Endothelial cell of umbilical vein (primary cell): ENCODE results near the gene HLA-DMA. TPM values are rescaled to one million over a fixed set of nuclear protein-coding genes. Genes with fewer than 3 reads are reported as not detected.

Source experiments
- BruUV-seq: library from RNA; stranded (reverse); fragments of 400-500 nt; replicated peaks from 2 replicates; lab custom pipeline; 2021; lab: Mats Ljungman, UMichigan
- CTCF ChIA-PET: fragments of 300-600, 350-600 bp; sonication (Branson Sonifier 250); formaldehyde crosslinking; loops from one replicate; lab custom pipeline; 2021; ENCODE audit warnings: antibody characterized with exemption, inconsistent platforms; lab: Charles Lee
- POLR2A ChIA-PET: fragments of 300-600, 350-600 bp; sonication (Branson Sonifier 250); formaldehyde crosslinking; loops from one replicate; lab custom pipeline; 2021; ENCODE audit warnings: antibody characterized with exemption, inconsistent platforms; lab: Charles Lee
- DNase-seq: peaks from one replicate; pipeline ENCODE4 v3.0.0-alpha.2; 2011; ENCODE audit warnings: low read depth, low spot score
- FAIRE-seq: peaks from 2 replicates; lab custom pipeline; 2011; peaks lifted over from hg19 to GRCh38; lab: Jason Lieb, UNC
- H2AFZ ChIP-seq: 2 replicates; pipeline ENCODE4 v1.6.0; 2012; ENCODE audit warnings: low read depth, low read length, control low read depth, inconsistent platforms
- H3K27ac ChIP-seq: 2 replicates; pipeline ENCODE4 v1.5.1; 2011; ENCODE audit warnings: low read depth, mild to moderate bottlenecking, control low read depth, low read length, moderate library complexity; ENCODE audit not compliant: insufficient read depth
- H3K27me3 ChIP-seq, 2 experiments: 2 replicates each; pipeline versions ENCODE4 v1.6.0 to v1.6.1; 2011; ENCODE audit warnings: low read length in 2 of 2, mixed read lengths in 1 of 2; ENCODE audit not compliant: control insufficient read depth in 2 of 2, insufficient read depth in 2 of 2
- H3K36me3 ChIP-seq, 2 experiments: 2 replicates in 1 of 2; 3 replicates in 1 of 2; pipeline ENCODE4 v1.5.1; 2011; ENCODE audit warnings: low read length in 2 of 2, mild to moderate bottlenecking in 1 of 2, moderate library complexity in 1 of 2; ENCODE audit not compliant: control insufficient read depth in 2 of 2, insufficient read depth in 2 of 2; ENCODE audit errors: extremely low read depth in 1 of 2
- H3K4me1 ChIP-seq: 3 replicates; pipeline ENCODE4 v1.5.1; 2011; ENCODE audit warnings: mild to moderate bottlenecking, low read length; ENCODE audit not compliant: control insufficient read depth, insufficient read depth; ENCODE audit errors: extremely low read depth
- H3K4me2 ChIP-seq: 2 replicates; pipeline ENCODE4 v1.6.1; 2011; ENCODE audit warnings: low read length, control low read depth, mixed read lengths; ENCODE audit not compliant: insufficient read depth
- H3K4me3 ChIP-seq, 3 experiments: fragments of 200-600 bp in 1 of 3; sonication (generic), shearing (Covaris generic) in 1 of 3; replicated peaks in 1 of 3; 2 replicates each; pipeline ENCODE4 v1.5.1; 2011 to 2016; ENCODE audit warnings: control low read depth in 3 of 3, low read length in 3 of 3, mild to moderate bottlenecking in 2 of 3, inconsistent platforms in 1 of 3, low read depth in 1 of 3, moderate library complexity in 1 of 3; ENCODE audit not compliant: insufficient read depth in 1 of 3
- H3K79me2 ChIP-seq: 2 replicates; pipeline ENCODE4 v1.6.0; 2012; ENCODE audit warnings: low read length, inconsistent platforms; ENCODE audit not compliant: control insufficient read depth, insufficient read depth
- H3K9ac ChIP-seq: replicated peaks from 2 replicates; pipeline ENCODE3; 2011; ENCODE audit warnings: low read length, control low read depth; ENCODE audit not compliant: insufficient read depth; ENCODE audit errors: extremely low read depth
- H3K9me1 ChIP-seq: replicated peaks from 3 replicates; pipeline ENCODE4 v1.6.0; 2011; ENCODE audit warnings: mild to moderate bottlenecking, low read length; ENCODE audit not compliant: control insufficient read depth, insufficient read depth; ENCODE audit errors: extremely low read depth
- H3K9me3 ChIP-seq: replicated peaks from 2 replicates; pipeline ENCODE4 v1.5.1; 2012; ENCODE audit warnings: low read length, inconsistent platforms; ENCODE audit not compliant: control insufficient read depth, insufficient read depth
- H4K20me1 ChIP-seq: replicated peaks from 2 replicates; pipeline ENCODE3; 2011; ENCODE audit warnings: mild to moderate bottlenecking, low read length; ENCODE audit not compliant: control insufficient read depth, insufficient read depth; ENCODE audit errors: extremely low read depth
- EZH2 ChIP-seq: IDR thresholded peaks from 2 replicates; pipeline ENCODE4 v1.6.1; 2012; ENCODE audit warnings: borderline replicate concordance, low read depth, mild to moderate bottlenecking, moderate library complexity, low read length, inconsistent platforms; ENCODE audit not compliant: severe bottlenecking
- FOS ChIP-seq: IDR thresholded peaks from 2 replicates; pipeline ENCODE4 v1.6.1; 2011; ENCODE audit warnings: mild to moderate bottlenecking, low read length, moderate library complexity, borderline replicate concordance; ENCODE audit not compliant: insufficient read depth
- GATA2 ChIP-seq: IDR thresholded peaks from 2 replicates; pipeline ENCODE4 v1.7.0; 2011; ENCODE audit warnings: low read depth, mild to moderate bottlenecking, moderate library complexity, mixed read lengths, low read length; ENCODE audit not compliant: insufficient read length, insufficient read depth
- JUN ChIP-seq: IDR thresholded peaks from 2 replicates; pipeline ENCODE4 v1.6.1; 2011; ENCODE audit warnings: borderline replicate concordance, low read depth; ENCODE audit not compliant: insufficient read length, insufficient read depth
- MYC ChIP-seq: IDR thresholded peaks from one replicate; pipeline ENCODE4 v1.6.1; 2011; ENCODE audit warnings: mild to moderate bottlenecking, low read depth, low read length
- POLR2A ChIP-seq: IDR thresholded peaks from 2 replicates; pipeline ENCODE4 v1.6.1; 2012; ENCODE audit warnings: low read depth, mild to moderate bottlenecking, control low read depth, low read length
- POLR2AphosphoS5 ChIP-seq: IDR thresholded peaks from 2 replicates; pipeline ENCODE4 v1.6.1; 2012; ENCODE audit warnings: low read depth, mild to moderate bottlenecking, control low read depth, low read length, moderate library complexity; ENCODE audit not compliant: insufficient read depth
- dilution Hi-C: fragments of 300-500 bp; cut with MboI; formaldehyde crosslinking; loops from one replicate; pipeline ENCODE4 v1.15.0; 2019; ENCODE audit warnings: low sequenced_read_pairs; ENCODE audit not compliant: extremely low pct_ligation_motif_present
- intact Hi-C: fragments of 100-400 bp; cut with micrococcal nuclease; formaldehyde crosslinking; loops from one replicate; pipeline ENCODE4 v1.10.0; 2022
- polyA plus RNA-seq, 4 experiments: library from polyadenylated mRNA; depleted of rRNA in 3 of 4; stranded (reverse) in 3 of 4; unstranded in 1 of 4; fragments of >200 nt; gene quantifications; 2 replicates each; pipeline versions ENCODE4 v1.2.1 to v1.2.3, GENCODE V29; 2011 to 2012; ENCODE audit warnings: missing spikeins in 1 of 4
- total RNA-seq: library from RNA; stranded (reverse); gene quantifications from 2 replicates; pipeline ENCODE4 v1.2.3, GENCODE V29; 2021
- TF ChIP-seq, protein P1 (sequence below), 2 donors: IDR thresholded peaks; 1 replicate in 1 of 2; 2 replicates in 1 of 2; pipeline ENCODE4 v1.5.1; 2011; ENCODE audit warnings: low read length in 2 of 2, mild to moderate bottlenecking in 2 of 2, moderate library complexity in 2 of 2, control low read depth in 1 of 2, inconsistent platforms in 1 of 2, low read depth in 1 of 2; ENCODE audit not compliant: insufficient read depth in 1 of 2; ENCODE audit errors: extremely low read depth in 1 of 2
- TF ChIP-seq, protein P2 (sequence below): IDR thresholded peaks from 2 replicates; pipeline ENCODE4 v1.6.1; 2011; ENCODE audit not compliant: insufficient read depth, insufficient read length

The HLA-DMA gene
- total and polyA plus RNA-seq, 2 donors (not counting 3 experiments of a cell fraction or from before 2014, with no cell fraction given) = 1.2 to 7.7 TPM

DNA sequence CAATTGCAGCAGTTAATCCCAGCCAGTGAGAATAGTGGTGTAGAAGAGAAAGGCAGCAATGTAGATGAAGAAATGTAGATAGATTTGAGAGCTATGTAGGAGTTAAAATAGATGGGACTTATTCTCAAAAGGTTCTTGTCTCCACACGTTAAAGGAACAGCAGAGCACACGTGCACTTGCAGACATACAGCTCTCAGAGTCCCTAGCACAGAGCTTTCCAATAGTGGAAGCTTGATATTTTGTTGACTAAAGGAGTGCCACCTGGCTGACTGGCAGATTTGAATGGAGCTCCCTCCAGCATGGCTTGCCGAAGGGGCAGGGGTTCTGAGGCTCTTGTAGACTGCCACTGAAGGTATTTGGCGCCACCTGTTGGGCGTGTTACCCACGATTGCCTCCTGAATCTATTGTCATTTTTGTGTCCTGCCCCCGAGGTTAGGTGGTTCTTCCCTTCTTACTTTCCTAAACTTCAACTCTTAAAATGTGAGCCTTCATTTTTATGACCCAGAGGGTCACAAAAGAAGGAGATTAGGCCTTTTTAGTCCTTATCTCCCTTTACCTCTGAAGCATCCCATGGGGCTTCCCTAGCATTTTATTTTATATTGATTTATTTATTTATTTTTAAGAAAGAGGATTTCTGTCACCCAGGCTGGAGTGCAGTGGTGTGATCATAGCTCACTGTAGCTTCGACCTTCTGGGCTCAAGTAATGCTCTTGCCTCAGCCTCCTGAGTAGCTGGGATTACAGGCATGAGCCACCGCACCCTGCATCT, 31.9 kb upstream of the HLA-DMA start:
- dilution Hi-C loops = no loop called here
- Histone ChIP-seq H3K9me1 (no peaks in the 10 kb centered on the region), H3K4me3 (no peak overlapping the region), H4K20me1 (peaks cover 5% of the 10 kb centered on the region), H3K4me2 (no peak overlapping the region), H3K9me3 (no peaks in the 10 kb centered on the region), H3K4me1 (no peaks in the 10 kb centered on the region), H3K27ac (no peak overlapping the region), H3K9ac (no peak overlapping the region), H3K36me3 (peaks cover 14% of the 10 kb centered on the region in 2 experiments), H3K27me3 (peaks cover 0 to 17% of the 10 kb centered on the region in 2 experiments), H2AFZ (no peak overlapping the region), H3K79me2 (peaks cover 3% of the 10 kb centered on the region)
- FAIRE-seq = peak; percentile 95
- ChIA-PET CTCF (interaction anchor here (0.6 to 12.6 kb wide), 65 partner anchors 8 to 316 kb away, joined by 3 to 580 read pairs (median 5); partner anchors contain the start of genes BRD2, HLA-DMA, HLA-DMB and HLA-DPB1), POLR2A (interaction anchor here (0.6 to 4.6 kb wide), 5 partner anchors 9 to 116 kb away, joined by 3 to 89 read pairs (median 4); no protein-coding TSS in a partner anchor)
- no peak for TF ChIP-seq POLR2AphosphoS5
- TF ChIP-seq EZH2 = no peak
- TF ChIP-seq, protein P1, sequence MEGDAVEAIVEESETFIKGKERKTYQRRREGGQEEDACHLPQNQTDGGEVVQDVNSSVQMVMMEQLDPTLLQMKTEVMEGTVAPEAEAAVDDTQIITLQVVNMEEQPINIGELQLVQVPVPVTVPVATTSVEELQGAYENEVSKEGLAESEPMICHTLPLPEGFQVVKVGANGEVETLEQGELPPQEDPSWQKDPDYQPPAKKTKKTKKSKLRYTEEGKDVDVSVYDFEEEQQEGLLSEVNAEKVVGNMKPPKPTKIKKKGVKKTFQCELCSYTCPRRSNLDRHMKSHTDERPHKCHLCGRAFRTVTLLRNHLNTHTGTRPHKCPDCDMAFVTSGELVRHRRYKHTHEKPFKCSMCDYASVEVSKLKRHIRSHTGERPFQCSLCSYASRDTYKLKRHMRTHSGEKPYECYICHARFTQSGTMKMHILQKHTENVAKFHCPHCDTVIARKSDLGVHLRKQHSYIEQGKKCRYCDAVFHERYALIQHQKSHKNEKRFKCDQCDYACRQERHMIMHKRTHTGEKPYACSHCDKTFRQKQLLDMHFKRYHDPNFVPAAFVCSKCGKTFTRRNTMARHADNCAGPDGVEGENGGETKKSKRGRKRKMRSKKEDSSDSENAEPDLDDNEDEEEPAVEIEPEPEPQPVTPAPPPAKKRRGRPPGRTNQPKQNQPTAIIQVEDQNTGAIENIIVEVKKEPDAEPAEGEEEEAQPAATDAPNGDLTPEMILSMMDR (IDR thresholded peaks at IDR 0.05; ENCODE audit: extremely low read depth in 1 of 2, insufficient read depth in 1 of 2, low read depth in 1 of 2, low read length in 2 of 2) = peak; percentile 81 to 86
- TF ChIP-seq GATA2 = no peak
- no peak for TF ChIP-seq JUN
- TF ChIP-seq, protein P2, sequence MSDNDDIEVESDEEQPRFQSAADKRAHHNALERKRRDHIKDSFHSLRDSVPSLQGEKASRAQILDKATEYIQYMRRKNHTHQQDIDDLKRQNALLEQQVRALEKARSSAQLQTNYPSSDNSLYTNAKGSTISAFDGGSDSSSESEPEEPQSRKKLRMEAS = no peak
- TF ChIP-seq MYC = no peak
- no peak for TF ChIP-seq FOS
- TF ChIP-seq POLR2A = peak; percentile 26
- peak; percentile 87 for DNase-seq
- intact Hi-C loops = loop anchor here (1.0 to 2.0 kb wide), 4 partner anchors 32 to 146 kb away; partner anchors contain the start of genes HLA-DMA and TAP2
- no TSS peak for BruUV-seq
